Panc1 (cell line): ENCODE measurements around the gene SHBG. TPM values are rescaled to one million over a fixed set of nuclear protein-coding genes. Genes with fewer than 3 reads are reported as not detected.

Experiments used
- ATAC-seq: fragments of 200-7000 bp; cut with Tn5 transposase; 2 replicates; pipeline ENCODE4 v1.9.1; 2020; ENCODE audit warnings: mild to moderate bottlenecking, moderate library complexity
- BruUV-seq: library from RNA; stranded (reverse); fragments of 400-500 nt; replicated peaks from 2 replicates; lab custom pipeline; 2021; lab: Mats Ljungman, UMichigan
- CTCF ChIA-PET: fragments of 300-600 bp; sonication (Branson Sonifier 250); formaldehyde crosslinking; loops from one replicate; lab custom pipeline; 2022; ENCODE audit warnings: antibody characterized with exemption; lab: Charles Lee
- POLR2A ChIA-PET: fragments of 300-600 bp; sonication (Branson Sonifier 250); formaldehyde crosslinking; loops from one replicate; lab custom pipeline; 2022; ENCODE audit warnings: antibody characterized with exemption; lab: Charles Lee
- DNase-seq: peaks from one replicate; pipeline ENCODE4 v3.0.0-alpha.2; 2010; ENCODE audit warnings: low read depth, low spot score
- H3K27ac ChIP-seq: 2 replicates; pipeline ENCODE4 v1.5.1; 2011; ENCODE audit warnings: mild to moderate bottlenecking, low read length, inconsistent platforms
- H3K27me3 ChIP-seq: fragments of 200-500 bp; sonication (Bioruptor generic); 2 replicates; pipeline ENCODE4 v1.6.0; 2014; ENCODE audit warnings: low read length, inconsistent platforms; ENCODE audit not compliant: control insufficient read depth, insufficient read depth
- H3K36me3 ChIP-seq: fragments of 200-500 bp; sonication (Bioruptor generic); 2 replicates; pipeline ENCODE4 v1.5.1; 2014; ENCODE audit warnings: inconsistent platforms, mild to moderate bottlenecking, low read length, moderate library complexity; ENCODE audit not compliant: control insufficient read depth, insufficient read depth
- H3K4me1 ChIP-seq: 2 replicates; pipeline ENCODE4 v1.5.1; 2011; ENCODE audit warnings: inconsistent platforms, mild to moderate bottlenecking, low read length, moderate library complexity; ENCODE audit not compliant: control insufficient read depth, insufficient read depth
- H3K4me3 ChIP-seq, 2 experiments: 2 replicates each; pipeline ENCODE4 v1.5.1; 2011 to 2012; ENCODE audit warnings: low read depth in 2 of 2, low read length in 2 of 2, mild to moderate bottlenecking in 2 of 2, inconsistent platforms in 1 of 2, moderate library complexity in 1 of 2
- H3K9me3 ChIP-seq: fragments of 200-500 bp; sonication (Bioruptor generic); 2 replicates; pipeline ENCODE4 v1.5.1; 2014; ENCODE audit warnings: low read depth, mild to moderate bottlenecking, inconsistent platforms, low read length, moderate library complexity; ENCODE audit not compliant: control insufficient read depth, insufficient read depth
- POLR2AphosphoS5 ChIP-seq: IDR thresholded peaks from 2 replicates; pipeline ENCODE4 v1.6.1; 2012; ENCODE audit warnings: mild to moderate bottlenecking, low read depth, low read length, moderate library complexity
- REST ChIP-seq, 2 experiments: IDR thresholded peaks; 2 replicates each; pipeline ENCODE4 v1.6.1; 2011 to 2012; ENCODE audit warnings: low read depth in 2 of 2, control low read depth in 1 of 2, low read length in 1 of 2, mild to moderate bottlenecking in 1 of 2, moderate library complexity in 1 of 2; ENCODE audit not compliant: insufficient read depth in 1 of 2
- SIN3A ChIP-seq: IDR thresholded peaks from 2 replicates; pipeline ENCODE4 v1.6.1; 2012; ENCODE audit warnings: low read depth, mild to moderate bottlenecking, low read length, moderate library complexity, borderline replicate concordance; ENCODE audit not compliant: insufficient read depth
- TCF7L2 ChIP-seq: IDR thresholded peaks from 2 replicates; pipeline ENCODE4 v1.6.1; 2011; ENCODE audit warnings: mild to moderate bottlenecking, low read depth, low read length, inconsistent platforms
- in situ Hi-C: cut with HindIII; loops from 2 replicates; pipeline ENCODE4 v1.10.0; 2016; ENCODE audit warnings: low sequenced_read_pairs, low pct_unique_long_range_greater_than_20kb
- intact Hi-C: fragments of 100-400 bp; cut with micrococcal nuclease; formaldehyde crosslinking; loops from one replicate; pipeline ENCODE4 v1.10.0; 2022; ENCODE audit not compliant: unreplicated experiment
- total RNA-seq: library from RNA; stranded (reverse); gene quantifications from one replicate; pipeline ENCODE4 v1.2.1, GENCODE V29; 2021; ENCODE audit not compliant: unreplicated experiment
- TF ChIP-seq, protein P1 (sequence below): fragments of 450-650 bp; IDR thresholded peaks from 2 replicates; pipeline ENCODE4 v1.5.1; 2017; ENCODE audit warnings: mild to moderate bottlenecking

SHBG gene
- total RNA-seq, 1 experiment from 2014 or later = 1.2 TPM

- no peaks in the 10 kb centered on the region for H3K9me3 ChIP-seq
- ChIA-PET CTCF (no interaction called here), POLR2A (no interaction called here)
- TF ChIP-seq, protein P1, sequence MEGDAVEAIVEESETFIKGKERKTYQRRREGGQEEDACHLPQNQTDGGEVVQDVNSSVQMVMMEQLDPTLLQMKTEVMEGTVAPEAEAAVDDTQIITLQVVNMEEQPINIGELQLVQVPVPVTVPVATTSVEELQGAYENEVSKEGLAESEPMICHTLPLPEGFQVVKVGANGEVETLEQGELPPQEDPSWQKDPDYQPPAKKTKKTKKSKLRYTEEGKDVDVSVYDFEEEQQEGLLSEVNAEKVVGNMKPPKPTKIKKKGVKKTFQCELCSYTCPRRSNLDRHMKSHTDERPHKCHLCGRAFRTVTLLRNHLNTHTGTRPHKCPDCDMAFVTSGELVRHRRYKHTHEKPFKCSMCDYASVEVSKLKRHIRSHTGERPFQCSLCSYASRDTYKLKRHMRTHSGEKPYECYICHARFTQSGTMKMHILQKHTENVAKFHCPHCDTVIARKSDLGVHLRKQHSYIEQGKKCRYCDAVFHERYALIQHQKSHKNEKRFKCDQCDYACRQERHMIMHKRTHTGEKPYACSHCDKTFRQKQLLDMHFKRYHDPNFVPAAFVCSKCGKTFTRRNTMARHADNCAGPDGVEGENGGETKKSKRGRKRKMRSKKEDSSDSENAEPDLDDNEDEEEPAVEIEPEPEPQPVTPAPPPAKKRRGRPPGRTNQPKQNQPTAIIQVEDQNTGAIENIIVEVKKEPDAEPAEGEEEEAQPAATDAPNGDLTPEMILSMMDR = no peak
- TF ChIP-seq REST (IDR thresholded peaks at IDR 0.05; ENCODE audit: insufficient read depth in 1 of 2, low read depth in 2 of 2, low read length in 1 of 2) = no peak
- TF ChIP-seq TCF7L2 = no peak
- no peak for TF ChIP-seq SIN3A
- no peak for TF ChIP-seq POLR2AphosphoS5
- no peak overlapping the region for H3K4me3 ChIP-seq
- H3K36me3 ChIP-seq = no peaks in the 10 kb centered on the region
- intact Hi-C loops (no loop called here), in situ Hi-C loops (no loop called here)
- ATAC-seq (no peak), DNase-seq (no peak)
- no peaks in the 10 kb centered on the region for H3K4me1 ChIP-seq
- H3K27me3 ChIP-seq = no peaks in the 10 kb centered on the region
- BruUV-seq = no TSS peak
- no peak overlapping the region for H3K27ac ChIP-seq
Observed at GRCh38 chr17:7646457-7646856, 16.5 kb downstream of the SHBG start.

- no peaks in the 10 kb centered on the region for H3K36me3 ChIP-seq
- TF ChIP-seq REST (IDR thresholded peaks at IDR 0.05; ENCODE audit: insufficient read depth in 1 of 2, low read depth in 2 of 2, low read length in 1 of 2) = no peak
- no peak for TF ChIP-seq TCF7L2
- TF ChIP-seq, protein P1 = no peak
- TF ChIP-seq POLR2AphosphoS5 = no peak
- TF ChIP-seq SIN3A = no peak
- H3K4me3 ChIP-seq = no peak overlapping the region
- no peak for DNase-seq
- no peaks in the 10 kb centered on the region for H3K9me3 ChIP-seq
- POLR2A ChIA-PET = no interaction called here
- ATAC-seq = no peak
- in situ Hi-C loops = no loop called here
- BruUV-seq = no TSS peak
- H3K27me3 ChIP-seq = no peaks in the 10 kb centered on the region
- no peaks in the 10 kb centered on the region for H3K4me1 ChIP-seq
- CTCF ChIA-PET = no interaction called here
- intact Hi-C loops = no loop called here
- no peak overlapping the region for H3K27ac ChIP-seq
Observed at GRCh38 chr17:7647018-7647417, 17.1 kb downstream of the SHBG start.
